K562 (cell line): ENCODE measurements around the gene DYNLT4. TPM values are rescaled to one million over a fixed set of nuclear protein-coding genes. Genes with fewer than 3 reads are reported as not detected.

Source experiments
- CBFA2T2 ChIP-seq: fragments of 450-650 bp; conservative IDR thresholded peaks from 2 replicates; pipeline ENCODE4 v1.6.1; 2017; ENCODE audit warnings: mild to moderate bottlenecking
- CBX3 ChIP-seq, 2 experiments: IDR thresholded peaks; 1 replicate in 1 of 2; 2 replicates in 1 of 2; pipeline ENCODE4 v1.6.1; 2012; ENCODE audit warnings: inconsistent platforms in 2 of 2, low read length in 2 of 2, borderline replicate concordance in 1 of 2, control low read depth in 1 of 2
- CREBBP ChIP-seq: IDR thresholded peaks from one replicate; pipeline ENCODE4 v1.6.1; 2012; ENCODE audit warnings: low read depth, mild to moderate bottlenecking, control low read depth, inconsistent platforms, low read length
- DNMT1 ChIP-seq: fragments of 450-650 bp; IDR thresholded peaks from 2 replicates; pipeline ENCODE4 v1.6.1; 2016; ENCODE audit warnings: antibody characterized with exemption, mild to moderate bottlenecking
- EGR1 ChIP-seq: fragments of 450-650 bp; conservative IDR thresholded peaks from 2 replicates; pipeline ENCODE4 v1.6.1; 2017; ENCODE audit warnings: mild to moderate bottlenecking
- ELK1 ChIP-seq: sonication (generic); formaldehyde crosslinking; IDR thresholded peaks from 2 replicates; pipeline ENCODE4 v1.8.1; 2022; ENCODE audit warnings: missing genetic modification reagents
- GMEB1 ChIP-seq: fragments of 250-450 bp; sonication (Bioruptor Pico); IDR thresholded peaks from 2 replicates; pipeline ENCODE4 v1.4.0; 2020; ENCODE audit warnings: mild to moderate bottlenecking
- HNRNPH1 ChIP-seq: fragments of 200-400 bp; formaldehyde crosslinking; optimal IDR thresholded peaks from 2 replicates; pipeline ENCODE3; 2017; ENCODE audit warnings: low read depth, mild to moderate bottlenecking, low read length, moderate library complexity
- MAFK ChIP-seq: IDR thresholded peaks from 2 replicates; pipeline ENCODE4 v1.6.1; 2011; ENCODE audit warnings: low read length, improper control_type of control experiment
- MTA1 ChIP-seq: fragments of 450-650 bp; IDR thresholded peaks from 2 replicates; pipeline ENCODE4 v1.6.1; 2017; ENCODE audit warnings: borderline replicate concordance
- OTX1 ChIP-seq: fragments of 450-650 bp; formaldehyde crosslinking; IDR thresholded peaks from 2 replicates; pipeline ENCODE4 v1.4.0; 2022; ENCODE audit warnings: mild to moderate bottlenecking
- POLR2AphosphoS5 ChIP-seq: IDR thresholded peaks from 2 replicates; pipeline ENCODE4 v1.6.1; 2011; ENCODE audit warnings: mild to moderate bottlenecking, low read depth, low read length, moderate library complexity; ENCODE audit not compliant: control insufficient read depth, insufficient read depth
- RBM17 ChIP-seq: fragments of 200-400 bp; formaldehyde crosslinking; IDR thresholded peaks from 2 replicates; pipeline ENCODE4 v1.6.1; 2017; ENCODE audit warnings: low read depth, mild to moderate bottlenecking, low read length, borderline replicate concordance
- TGIF2 ChIP-seq: sonication (generic); formaldehyde crosslinking; IDR thresholded peaks from 2 replicates; pipeline ENCODE4 v1.8.1; 2022; ENCODE audit warnings: mild to moderate bottlenecking, missing genetic modification reagents, moderate library complexity
- ZNF143 ChIP-seq: sonication (generic); formaldehyde crosslinking; IDR thresholded peaks from 2 replicates; pipeline ENCODE4 v1.9.0; 2022; ENCODE audit warnings: mild to moderate bottlenecking, missing genetic modification reagents
- ZNF232 ChIP-seq: sonication (generic); formaldehyde crosslinking; IDR thresholded peaks from 2 replicates; pipeline ENCODE4 v1.8.0; 2022; ENCODE audit warnings: mild to moderate bottlenecking, missing genetic modification reagents
- ZNF24 ChIP-seq: fragments of 450-650 bp; IDR thresholded peaks from 2 replicates; pipeline ENCODE4 v1.6.1; 2016
- polyA plus RNA-seq, 8 experiments: library from polyadenylated mRNA; depleted of rRNA in 4 of 8; stranded (reverse) in 5 of 8; unstranded in 3 of 8; fragments of >200 nt; fragmentation: Nextera tagmentation in 2 of 8; fragmentation: Illumina TruSeq in 1 of 8; extraction: Ambion mirVana in 2 of 8; extraction: Trizol in 1 of 8; gene quantifications; 2 replicates each; pipeline versions ENCODE4 v1.2.1 to v1.2.3, GENCODE V29; 2011 to 2014; ENCODE audit warnings: inconsistent platforms in 1 of 8, missing spikeins in 1 of 8
- total RNA-seq, 7 experiments: library from RNA; depleted of rRNA in 6 of 7; stranded (reverse); fragments of >200 nt in 6 of 7; fragmentation: Illumina TruSeq in 2 of 7; extraction: Trizol in 2 of 7; gene quantifications; 2 replicates each; pipeline versions ENCODE4 v1.2.1 to v1.2.3, GENCODE V29; 2011 to 2021; ENCODE audit warnings: low replicate concordance in 1 of 7
- TF ChIP-seq, protein P1 (sequence below): sonication (generic); formaldehyde crosslinking; IDR thresholded peaks from 2 replicates; pipeline ENCODE4 v1.8.1; 2023; ENCODE audit warnings: mild to moderate bottlenecking, missing genetic modification reagents
- TF ChIP-seq, protein P2 (sequence below): IDR thresholded peaks from 2 replicates; pipeline ENCODE4 v1.6.1; 2011; ENCODE audit not compliant: insufficient read length; ENCODE audit errors: extremely low read depth
- TF ChIP-seq, protein P3 (sequence below), 2 experiments: IDR thresholded peaks in 1 of 2; conservative IDR thresholded peaks in 1 of 2; 2 replicates each; pipeline ENCODE4 v1.6.1; 2016; ENCODE audit warnings: low read depth in 2 of 2, mild to moderate bottlenecking in 1 of 2, missing compliant biosample characterization in 1 of 2, missing genetic modification characterization in 1 of 2, moderate library complexity in 1 of 2

DYNLT4 gene
- total and polyA plus RNA-seq, 9 of the 15 experiments (the other 6 are each of a cell fraction or from before 2014, with no cell fraction given) = 0.29 to 0.73 TPM; not detected in 7

DNA sequence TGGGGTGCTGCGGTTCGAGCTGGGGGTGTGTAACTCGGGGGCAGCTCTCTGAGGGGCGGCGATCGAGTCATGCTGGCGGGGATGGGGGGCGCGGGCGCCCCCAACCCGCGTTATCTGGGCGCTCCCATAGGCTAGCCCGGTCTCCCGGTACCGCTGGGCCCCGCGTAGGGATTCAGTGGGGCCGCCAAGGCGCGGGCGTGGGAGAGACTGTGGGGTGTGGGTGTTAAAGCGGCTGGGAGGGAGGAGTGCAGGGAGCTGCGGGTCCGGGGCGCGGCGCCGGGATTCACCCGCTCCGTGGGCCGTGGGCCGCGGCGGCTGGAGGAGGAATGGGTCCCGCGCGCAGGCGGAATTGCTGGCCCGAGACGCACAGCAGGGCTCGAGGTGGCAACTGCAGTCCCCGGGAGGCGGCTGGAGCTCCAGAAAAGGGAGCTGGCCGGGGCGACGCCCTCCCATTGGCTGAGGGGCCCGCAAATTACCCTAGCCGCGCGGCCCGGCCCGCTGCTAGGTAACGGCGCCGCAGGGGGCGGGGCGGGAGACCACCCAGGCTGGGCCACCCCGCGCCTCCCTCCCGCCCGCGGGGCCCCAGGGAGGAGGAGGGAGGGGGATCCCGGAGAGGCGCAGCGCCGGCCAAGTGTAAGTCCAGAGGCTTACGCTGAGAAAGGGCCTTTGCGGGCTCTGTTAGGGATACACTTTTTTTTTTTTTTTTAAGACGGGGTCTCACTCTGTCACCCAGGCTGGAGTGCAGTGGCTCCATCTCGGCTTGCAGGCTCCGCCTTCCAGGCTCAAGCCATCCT is 35.9 kb upstream of the DYNLT4 start, which contains the start of gene PTCH2 (continued):
- TF ChIP-seq ELK1 (CRISPR knock-in tag) (no peak), ZNF143 (no peak), OTX1 (CRISPR knock-in tag) (no peak), TGIF2 (CRISPR knock-in tag) (no peak; the same call in 1 of the 2 replicates), CBFA2T2 (no peak), CBX3 (IDR thresholded peaks at IDR 0.05; ENCODE audit: borderline replicate concordance in 1 of 2, low read length in 2 of 2) (no peak), ZNF232 (CRISPR knock-in tag) (no peak), DNMT1 (no peak), POLR2AphosphoS5 (no peak), RBM17 (no peak), MTA1 (no peak; the same call in 1 of the 2 replicates), MAFK (no peak), GMEB1 (CRISPR knock-in tag) (no peak), EGR1 (peak; percentile 82), HNRNPH1 (no peak), ZNF24 (no peak), CREBBP (no peak)
- TF ChIP-seq, protein P1, sequence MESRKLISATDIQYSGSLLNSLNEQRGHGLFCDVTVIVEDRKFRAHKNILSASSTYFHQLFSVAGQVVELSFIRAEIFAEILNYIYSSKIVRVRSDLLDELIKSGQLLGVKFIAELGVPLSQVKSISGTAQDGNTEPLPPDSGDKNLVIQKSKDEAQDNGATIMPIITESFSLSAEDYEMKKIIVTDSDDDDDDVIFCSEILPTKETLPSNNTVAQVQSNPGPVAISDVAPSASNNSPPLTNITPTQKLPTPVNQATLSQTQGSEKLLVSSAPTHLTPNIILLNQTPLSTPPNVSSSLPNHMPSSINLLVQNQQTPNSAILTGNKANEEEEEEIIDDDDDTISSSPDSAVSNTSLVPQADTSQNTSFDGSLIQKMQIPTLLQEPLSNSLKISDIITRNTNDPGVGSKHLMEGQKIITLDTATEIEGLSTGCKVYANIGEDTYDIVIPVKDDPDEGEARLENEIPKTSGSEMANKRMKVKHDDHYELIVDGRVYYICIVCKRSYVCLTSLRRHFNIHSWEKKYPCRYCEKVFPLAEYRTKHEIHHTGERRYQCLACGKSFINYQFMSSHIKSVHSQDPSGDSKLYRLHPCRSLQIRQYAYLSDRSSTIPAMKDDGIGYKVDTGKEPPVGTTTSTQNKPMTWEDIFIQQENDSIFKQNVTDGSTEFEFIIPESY (CRISPR knock-in tag) = no peak
- TF ChIP-seq, protein P2, sequence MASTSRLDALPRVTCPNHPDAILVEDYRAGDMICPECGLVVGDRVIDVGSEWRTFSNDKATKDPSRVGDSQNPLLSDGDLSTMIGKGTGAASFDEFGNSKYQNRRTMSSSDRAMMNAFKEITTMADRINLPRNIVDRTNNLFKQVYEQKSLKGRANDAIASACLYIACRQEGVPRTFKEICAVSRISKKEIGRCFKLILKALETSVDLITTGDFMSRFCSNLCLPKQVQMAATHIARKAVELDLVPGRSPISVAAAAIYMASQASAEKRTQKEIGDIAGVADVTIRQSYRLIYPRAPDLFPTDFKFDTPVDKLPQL = no peak
- TF ChIP-seq, protein P3, sequence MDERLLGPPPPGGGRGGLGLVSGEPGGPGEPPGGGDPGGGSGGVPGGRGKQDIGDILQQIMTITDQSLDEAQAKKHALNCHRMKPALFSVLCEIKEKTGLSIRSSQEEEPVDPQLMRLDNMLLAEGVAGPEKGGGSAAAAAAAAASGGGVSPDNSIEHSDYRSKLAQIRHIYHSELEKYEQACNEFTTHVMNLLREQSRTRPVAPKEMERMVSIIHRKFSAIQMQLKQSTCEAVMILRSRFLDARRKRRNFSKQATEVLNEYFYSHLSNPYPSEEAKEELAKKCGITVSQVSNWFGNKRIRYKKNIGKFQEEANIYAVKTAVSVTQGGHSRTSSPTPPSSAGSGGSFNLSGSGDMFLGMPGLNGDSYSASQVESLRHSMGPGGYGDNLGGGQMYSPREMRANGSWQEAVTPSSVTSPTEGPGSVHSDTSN (CRISPR knock-in tag; IDR thresholded peaks at IDR 0.05; ENCODE audit: low read depth) = no peak
- TF ChIP-seq, protein P3 (tag; conservative IDR thresholded peaks at IDR 0.05; ENCODE audit: low read depth) = no peak
